IMR-90 (cell line): Measurements from ENCODE around the gene INPP5A. TPM values are rescaled to one million over a fixed set of nuclear protein-coding genes. Genes with fewer than 3 reads are reported as not detected.

Experiments
- ATAC-seq: fragments of 200-7000 bp; cut with Tn5 transposase; 2 replicates; pipeline ENCODE4 v1.9.1; 2020; ENCODE audit warnings: low read depth, mild to moderate bottlenecking, moderate library complexity
- BruUV-seq: library from RNA; stranded (reverse); fragments of 400-500 nt; replicated peaks from 2 replicates; lab custom pipeline; 2021; lab: Mats Ljungman, UMichigan
- CTCF ChIA-PET: fragments of 300-600 bp; formaldehyde crosslinking; extraction: SDS; loops from one replicate; lab custom pipeline; 2021; ENCODE audit warnings: antibody characterized with exemption; lab: Yijun Ruan, JAX
- POLR2A ChIA-PET: fragments of 300-600 bp; sonication (Branson Sonifier 250); formaldehyde crosslinking; loops from one replicate; lab custom pipeline; 2022; ENCODE audit warnings: antibody characterized with exemption; ENCODE audit not compliant: unreplicated experiment; lab: Charles Lee
- DNase-seq: peaks from one replicate; pipeline ENCODE4 v3.0.0; 2013
- H2AFZ ChIP-seq: replicated peaks from 2 replicates; pipeline ENCODE3; 2013; ENCODE audit warnings: low read length, mild to moderate bottlenecking; ENCODE audit not compliant: poor library complexity
- H2AK5ac ChIP-seq: 2 replicates; pipeline ENCODE4 v1.6.1; 2013; ENCODE audit warnings: low read depth, low read length, inconsistent platforms
- H2AK9ac ChIP-seq: replicated peaks from 2 replicates; pipeline ENCODE3; 2013; ENCODE audit warnings: mild to moderate bottlenecking, low read depth, low read length, moderate library complexity; ENCODE audit not compliant: poor library complexity
- H2BK120ac ChIP-seq: 2 replicates; pipeline ENCODE4 v1.6.1; 2013; ENCODE audit warnings: low read depth, low read length, inconsistent platforms
- H2BK15ac ChIP-seq: 3 replicates; pipeline ENCODE4 v1.6.1; 2013; ENCODE audit warnings: low read depth, low read length, inconsistent platforms
- H2BK20ac ChIP-seq: 2 replicates; pipeline ENCODE4 v1.6.1; 2013; ENCODE audit warnings: low read depth, mild to moderate bottlenecking, inconsistent platforms, low read length, moderate library complexity
- H2BK5ac ChIP-seq: 2 replicates; pipeline ENCODE4 v1.6.1; 2013; ENCODE audit warnings: mild to moderate bottlenecking, low read depth, low read length, inconsistent platforms; ENCODE audit not compliant: poor library complexity, severe bottlenecking
- H3K14ac ChIP-seq: replicated peaks from 2 replicates; pipeline ENCODE4 v1.6.1; 2013; ENCODE audit warnings: low read depth, low read length, inconsistent platforms
- H3K18ac ChIP-seq: 2 replicates; pipeline ENCODE4 v1.6.1; 2013; ENCODE audit warnings: low read depth, low read length, control low read depth
- H3K23ac ChIP-seq: 2 replicates; pipeline ENCODE4 v1.6.1; 2013; ENCODE audit warnings: low read depth, low read length, inconsistent platforms
- H3K27ac ChIP-seq: 2 replicates; pipeline ENCODE4 v1.5.1; 2013; ENCODE audit warnings: mild to moderate bottlenecking, control low read depth, low read length; ENCODE audit not compliant: insufficient read depth
- H3K27me3 ChIP-seq: 2 replicates; pipeline ENCODE4 v1.6.1; 2013; ENCODE audit warnings: low read length; ENCODE audit not compliant: control insufficient read depth, insufficient read depth
- H3K36me3 ChIP-seq: 2 replicates; pipeline ENCODE4 v1.6.1; 2013; ENCODE audit warnings: low read length, mixed read lengths; ENCODE audit not compliant: control insufficient read depth, insufficient read depth
- H3K4ac ChIP-seq: 2 replicates; pipeline ENCODE4 v1.6.1; 2013; ENCODE audit warnings: low read depth, low read length, inconsistent platforms
- H3K4me1 ChIP-seq: 2 replicates; pipeline ENCODE4 v1.6.1; 2013; ENCODE audit warnings: low read length, mixed read lengths; ENCODE audit not compliant: control insufficient read depth, insufficient read depth
- H3K4me2 ChIP-seq: 2 replicates; pipeline ENCODE4 v1.6.1; 2013; ENCODE audit warnings: low read depth, mild to moderate bottlenecking, control low read depth, low read length, moderate library complexity
- H3K4me3 ChIP-seq: 2 replicates; pipeline ENCODE4 v1.5.1; 2013; ENCODE audit warnings: low read depth, mild to moderate bottlenecking, control low read depth, low read length, moderate library complexity; ENCODE audit not compliant: insufficient read depth
- H3K56ac ChIP-seq: 2 replicates; pipeline ENCODE4 v1.6.1; 2013; ENCODE audit warnings: low read length, inconsistent platforms; ENCODE audit not compliant: insufficient read depth; ENCODE audit errors: extremely low read depth
- H3K79me1 ChIP-seq, 2 experiments: 2 replicates each; pipeline ENCODE4 v1.6.1; 2013; ENCODE audit warnings: low read length in 2 of 2, inconsistent platforms in 1 of 2, low read depth in 1 of 2
- H3K9ac ChIP-seq: 2 replicates; pipeline ENCODE4 v1.6.1; 2013; ENCODE audit warnings: low read depth, low read length, control low read depth
- H3K9me1 ChIP-seq: 2 replicates; pipeline ENCODE4 v1.6.1; 2013; ENCODE audit warnings: low read length, inconsistent platforms; ENCODE audit not compliant: insufficient read depth
- H3K9me3 ChIP-seq: 2 replicates; pipeline ENCODE4 v1.6.1; 2013; ENCODE audit warnings: low read length; ENCODE audit not compliant: control insufficient read depth, insufficient read depth
- H4K20me1 ChIP-seq: 2 replicates; pipeline ENCODE4 v1.6.1; 2013; ENCODE audit warnings: low read length, inconsistent platforms; ENCODE audit not compliant: insufficient read depth
- H4K5ac ChIP-seq: 2 replicates; pipeline ENCODE4 v1.6.1; 2013; ENCODE audit warnings: mild to moderate bottlenecking, low read depth, low read length, control low read depth
- H4K8ac ChIP-seq, 2 experiments: 2 replicates each; pipeline ENCODE4 v1.6.1; 2013; ENCODE audit warnings: low read depth in 2 of 2, low read length in 2 of 2, control low read depth in 1 of 2, inconsistent platforms in 1 of 2
- H4K91ac ChIP-seq: 2 replicates; pipeline ENCODE4 v1.6.1; 2013; ENCODE audit warnings: low read depth, low read length, inconsistent platforms; ENCODE audit not compliant: insufficient read depth
- BHLHE40 ChIP-seq: fragments of 150-350 bp; IDR thresholded peaks from 2 replicates; pipeline ENCODE4 v1.6.1; 2016; ENCODE audit warnings: mild to moderate bottlenecking, low read depth, low read length
- MXI1 ChIP-seq: IDR thresholded peaks from 2 replicates; pipeline ENCODE4 v1.6.1; 2012; ENCODE audit warnings: low read depth, mild to moderate bottlenecking, low read length, moderate library complexity, borderline replicate concordance
- WGBS, 2 experiments: methylation state at CpG; one replicate each; pipeline versions ENCODE4 v1.1.5 to v1.1.7; 2013; ENCODE audit warnings: missing lambda C conversion rate in 2 of 2; ENCODE audit not compliant: insufficient read length in 1 of 2; ENCODE audit errors: extremely low coverage in 2 of 2; 5-methylcytosine and 5-hydroxymethylcytosine counted together
- dilution Hi-C: fragments of 300-500 bp; cut with HindIII; formaldehyde crosslinking; loops from one replicate; pipeline ENCODE4 v1.14.3; 2018; ENCODE audit warnings: low sequenced_read_pairs; ENCODE audit not compliant: unreplicated experiment
- in situ Hi-C: fragments of 300-500 bp; cut with MboI; formaldehyde crosslinking; loops from 3 replicates; pipeline ENCODE4 v1.14.3; 2019; ENCODE audit warnings: low sequenced_read_pairs, inconsistent platforms, mixed read lengths
- intact Hi-C: fragments of 100-400 bp; cut with micrococcal nuclease; formaldehyde crosslinking; loops from 2 replicates; pipeline ENCODE4 v1.10.0; 2022
- polyA plus RNA-seq, 3 experiments: library from polyadenylated mRNA; depleted of rRNA; stranded (reverse); fragments of >200 nt; gene quantifications; 2 replicates each; pipeline ENCODE4 v1.2.3, GENCODE V29; 2012; ENCODE audit warnings: low replicate concordance in 1 of 3
- total RNA-seq: library from RNA; depleted of rRNA; stranded (reverse); fragments of >200 nt; gene quantifications from 2 replicates; pipeline ENCODE4 v1.2.3, GENCODE V29; 2012

Gene INPP5A
- total and polyA plus RNA-seq, 2 of the 4 experiments (the other 2 are of a cell fraction), result 21.4 to 36.7 TPM

- Histone ChIP-seq H2BK20ac (no peak overlapping the region), H3K18ac (no peak overlapping the region), H2AK9ac (no peak overlapping the region), H3K27ac (no peak overlapping the region), H3K56ac (no peak overlapping the region), H2BK15ac (no peak overlapping the region), H3K4ac (no peak overlapping the region), H3K4me3 (no peak overlapping the region), H2BK5ac (no peak overlapping the region), H4K8ac (no peak overlapping the region), H3K23ac (no peak overlapping the region), H4K5ac (no peak overlapping the region), H3K4me1 (no peaks in the 10 kb centered on the region), H3K14ac (no peak overlapping the region), H3K9me3 (no peaks in the 10 kb centered on the region), H3K4me2 (no peak overlapping the region), H3K36me3 (peaks cover 8% of the 10 kb centered on the region; the same call in 1 of the 2 replicates), H3K79me1 (no peaks in the 10 kb centered on the region), H2AK5ac (no peak overlapping the region), H4K91ac (no peak overlapping the region), H2BK120ac (no peak overlapping the region), H3K27me3 (no peaks in the 10 kb centered on the region), H2AFZ (no peak overlapping the region), H3K9ac (no peak overlapping the region), H3K9me1 (no peaks in the 10 kb centered on the region), H4K20me1 (no peaks in the 10 kb centered on the region)
- 100% methylated on average over 1 of the region's 22 CpGs; no CpG with 5 or more reads in 1 of the 2 experiments for WGBS, 2 experiments
- POLR2A ChIA-PET, result no interaction called here
- in situ Hi-C loops (no loop called here), dilution Hi-C loops (no loop called here), intact Hi-C loops (no loop called here)
- DNase-seq (no peak), ATAC-seq (no peak)
- CTCF ChIA-PET, result no interaction called here
- BruUV-seq, result no TSS peak
- no peak for TF ChIP-seq BHLHE40
- no peak for TF ChIP-seq MXI1
These were observed 211.8 kb downstream of the INPP5A start for GRCh38 chr10:132749371-132749795.
